Measurements from ENCODE around the gene P3H4.

Gene P3H4

DNA sequence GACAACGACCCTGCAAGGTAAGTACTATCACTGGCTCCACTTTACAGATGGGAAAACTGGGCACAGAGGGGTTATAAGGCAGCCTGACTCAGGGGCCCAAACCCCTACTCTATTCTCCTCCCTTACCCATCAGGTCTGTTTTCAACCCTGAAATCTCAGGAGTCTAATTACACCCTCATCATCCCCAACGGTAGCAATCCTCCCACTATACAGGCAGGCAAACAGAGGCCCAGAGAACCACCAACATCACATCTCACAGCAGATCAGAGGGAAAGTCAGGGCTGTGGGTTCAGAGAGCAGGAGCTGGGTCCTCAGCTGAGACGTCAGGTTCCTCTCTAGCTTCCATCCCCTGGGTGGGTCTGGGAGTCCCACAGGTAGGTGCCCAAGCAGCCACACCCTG lies 41.8 kb downstream of the P3H4 start:
- DNase-seq (ENCODE audit: low read depth) = no peak

DNA sequence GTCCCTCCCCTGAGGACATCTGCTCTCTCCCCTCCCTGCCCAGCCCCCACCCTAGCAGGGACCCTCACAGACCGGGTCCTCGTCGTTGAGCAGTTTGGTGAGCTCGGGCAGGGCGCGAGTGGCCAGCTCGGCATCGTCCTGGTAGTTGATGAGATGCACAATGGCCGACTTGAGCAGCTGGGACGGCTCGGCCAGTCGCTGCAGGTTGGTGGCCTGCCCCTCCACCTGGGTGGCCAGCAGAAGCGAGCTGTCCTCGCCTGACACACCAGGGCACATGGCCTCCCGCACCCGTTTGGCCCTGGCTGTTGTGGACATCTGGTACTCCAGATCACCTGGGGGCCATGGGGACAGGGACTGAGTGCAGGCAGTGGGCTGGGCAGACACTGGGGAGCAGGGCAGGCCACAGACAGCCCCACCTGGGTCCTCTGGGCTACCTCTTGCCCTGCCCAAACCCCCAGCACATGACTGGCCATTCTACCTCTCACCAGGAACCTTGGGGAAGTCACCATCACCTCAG lies 42.3 kb downstream of the P3H4 start:
- DNase-seq (ENCODE audit: low read depth) = no peak

DNA sequence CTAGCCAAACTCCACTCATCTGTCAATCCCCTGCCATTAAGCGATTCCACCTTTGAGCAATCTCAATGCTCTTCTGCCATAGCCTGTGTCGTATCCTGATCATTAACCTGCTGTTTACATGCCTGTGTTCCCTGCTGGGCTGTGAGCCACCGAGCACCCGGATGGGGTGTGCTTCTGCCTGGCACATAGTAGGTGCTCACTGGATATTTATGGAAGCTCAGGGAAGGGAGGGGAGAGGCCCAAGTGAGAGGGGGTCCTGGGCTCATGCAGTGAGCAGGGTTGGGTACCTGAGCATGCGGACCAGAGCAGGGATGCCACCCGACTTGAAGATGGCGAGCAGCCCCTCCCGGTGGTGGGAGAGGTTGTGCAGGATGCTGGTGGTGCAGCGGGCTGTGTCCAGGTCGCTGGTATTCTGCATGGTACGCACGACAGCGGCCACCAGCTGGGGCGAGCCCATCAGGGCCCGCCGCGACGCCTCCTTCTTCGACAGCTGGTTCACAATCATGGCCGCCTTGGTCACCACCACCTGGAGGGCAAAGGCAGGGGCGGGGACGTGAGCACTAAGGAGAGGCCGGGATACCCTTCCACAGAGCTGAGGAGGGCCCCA lies 43.0 kb downstream of the P3H4 start:
- DNase-seq (ENCODE audit: low read depth) = no peak

DNA sequence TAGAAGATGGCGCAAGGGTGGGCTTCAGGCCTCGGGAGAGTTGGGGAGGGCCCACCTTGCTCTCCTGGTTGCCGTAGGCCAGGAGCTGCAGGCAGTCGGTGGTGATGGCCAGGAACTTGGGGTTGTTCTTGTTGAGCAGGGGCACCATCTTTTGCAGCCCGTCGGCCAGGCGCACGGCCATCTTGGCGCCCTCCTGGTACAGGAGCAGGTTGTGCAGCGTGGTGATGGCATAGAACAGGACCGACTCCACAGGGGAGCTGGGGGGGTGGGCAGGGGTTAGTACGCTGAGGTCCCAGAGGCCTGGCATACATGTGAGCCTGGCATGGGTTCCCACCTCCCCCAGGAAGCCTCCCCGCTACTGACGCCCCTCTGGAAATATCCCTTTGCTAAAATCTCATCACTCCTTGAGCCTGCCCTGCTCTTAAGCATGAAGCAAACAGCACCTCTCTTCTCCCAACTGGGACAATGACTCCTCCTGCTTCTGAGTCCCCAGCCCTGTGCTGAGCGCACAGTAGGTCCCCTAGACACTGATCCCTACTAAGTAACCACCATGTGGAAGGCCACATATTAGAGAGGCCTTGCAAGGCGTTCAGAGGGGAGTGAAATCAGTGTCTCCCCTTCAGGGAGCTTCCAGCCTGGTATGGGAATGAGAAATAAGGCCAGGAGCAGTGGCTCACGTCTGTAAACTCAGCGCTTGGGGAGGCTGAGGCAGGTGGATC lies 44.3 kb downstream of the P3H4 start:
- DNase-seq (ENCODE audit: low read depth) = no peak

DNA sequence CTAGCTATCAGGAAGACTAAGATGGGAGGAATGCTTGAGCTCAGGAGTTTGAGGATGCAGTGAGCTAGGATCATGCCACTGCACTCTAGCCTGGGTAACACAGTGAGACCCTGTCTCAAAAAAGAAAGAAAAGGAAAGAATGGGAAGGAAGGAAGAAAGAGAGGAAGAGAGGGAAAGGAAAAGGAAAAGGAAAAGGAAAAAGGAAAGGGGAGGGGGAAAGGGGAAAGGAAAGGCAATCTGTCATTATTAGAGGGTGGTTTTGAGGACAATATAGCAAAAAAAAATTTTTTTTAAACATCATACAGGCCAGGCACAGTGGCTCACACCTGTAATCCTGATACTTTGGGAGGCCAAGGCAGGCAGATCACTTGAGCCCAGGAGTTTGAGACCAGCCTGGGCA lies 45.6 kb downstream of the P3H4 start:
- no peak for DNase-seq (ENCODE audit: low read depth)

DNA sequence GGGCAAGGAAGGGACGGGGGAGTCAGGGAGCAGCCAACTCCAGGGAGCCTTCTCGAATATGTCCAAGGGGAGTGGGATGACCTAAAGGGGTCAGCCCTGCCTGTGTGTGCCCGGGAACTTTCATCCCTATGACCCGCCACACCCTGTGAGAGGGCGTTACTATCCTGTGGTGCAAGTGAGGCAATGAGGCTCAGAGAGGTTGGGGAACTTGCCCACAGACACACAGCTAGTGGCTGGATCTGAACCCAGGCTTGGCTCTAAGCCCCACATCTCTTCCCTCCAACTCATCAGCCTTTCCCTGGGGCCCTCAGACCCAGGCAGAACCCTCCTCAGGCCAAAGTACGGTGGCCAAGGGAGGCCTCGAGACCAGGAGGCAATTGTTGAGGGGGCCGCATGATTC lies 48.4 kb downstream of the P3H4 start:
- DNase-seq (ENCODE audit: low read depth) = no peak

DNA sequence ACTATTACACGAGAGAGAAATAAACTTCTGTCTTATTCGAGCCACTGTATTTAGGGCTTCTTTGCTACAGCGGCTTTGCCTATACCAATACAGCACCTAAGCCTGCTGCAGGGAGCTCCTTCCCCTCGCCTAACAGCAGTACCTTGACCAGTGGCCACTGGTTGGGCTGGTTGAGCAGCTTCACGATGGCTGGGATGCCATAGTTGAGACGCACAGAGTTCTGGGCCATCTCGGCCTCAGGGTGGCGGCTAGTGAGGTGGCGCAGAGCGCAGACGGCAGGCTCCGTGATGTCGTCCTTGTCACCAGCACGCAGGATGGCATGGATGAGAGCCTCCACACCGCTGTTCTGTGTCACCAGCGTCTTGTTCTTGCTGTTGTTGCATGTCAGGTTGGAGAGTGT lies 48.9 kb downstream of the P3H4 start:
- DNase-seq (ENCODE audit: low read depth) = no peak

DNA sequence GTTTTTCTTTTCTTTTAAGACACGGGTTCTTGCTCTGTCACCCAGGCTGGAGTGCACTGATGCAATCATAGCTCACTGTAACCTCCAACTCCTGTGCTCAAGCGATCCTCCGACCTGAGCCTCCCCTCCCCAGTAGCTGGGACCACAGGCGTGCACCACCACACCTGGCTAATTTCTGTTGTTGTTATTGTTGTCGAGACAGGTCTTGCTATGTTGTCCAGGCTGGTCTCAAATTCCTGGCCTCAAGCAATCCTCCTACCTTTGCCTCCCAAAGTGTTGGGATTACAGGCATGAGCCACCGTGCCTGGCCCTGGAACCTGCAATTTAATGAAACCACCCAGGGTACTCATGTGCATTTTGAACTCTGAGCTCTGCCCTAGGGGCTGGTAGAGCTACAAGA lies 49.4 kb downstream of the P3H4 start:
- no peak for DNase-seq (ENCODE audit: low read depth)

DNA sequence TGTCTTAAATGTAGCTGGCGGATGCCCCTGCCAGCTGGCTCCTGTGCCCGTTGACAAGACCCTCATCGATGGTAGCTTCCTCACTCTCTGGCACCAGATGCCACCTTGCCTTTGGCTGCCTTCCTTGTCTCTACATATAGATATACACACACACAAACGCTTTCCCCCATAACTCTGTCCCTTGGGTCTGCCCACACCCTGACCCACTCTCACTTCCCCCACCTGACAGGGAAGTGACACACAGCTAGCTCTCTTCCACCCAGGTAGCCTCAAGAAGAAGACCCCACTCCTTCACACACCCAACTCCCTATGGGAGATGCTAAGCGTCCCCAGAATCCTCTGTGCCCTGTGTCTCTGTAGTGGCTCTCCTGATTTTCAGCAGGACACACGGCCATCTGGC lies 50.9 kb downstream of the P3H4 start:
- no peak for DNase-seq (ENCODE audit: low read depth)

DNA sequence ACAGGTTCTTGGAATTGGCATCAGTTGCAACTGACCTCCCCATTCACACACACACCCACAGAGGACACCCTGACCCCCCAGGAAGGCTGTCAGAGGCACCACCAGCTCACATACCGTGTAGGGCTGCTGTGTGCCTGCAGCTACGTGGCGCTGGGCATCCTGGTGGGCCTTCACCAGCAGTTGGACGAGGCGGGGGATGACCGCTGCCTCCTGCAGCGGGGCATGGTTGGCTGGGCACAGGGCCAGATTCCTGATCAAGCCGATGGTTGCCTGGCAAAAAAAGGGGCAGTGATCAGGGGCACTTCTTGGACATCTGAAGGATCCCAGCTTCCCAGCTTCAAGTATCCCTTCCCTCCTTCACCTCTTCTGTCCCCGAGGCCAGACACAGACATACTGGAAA lies 53.1 kb downstream of the P3H4 start:
- DNase-seq (ENCODE audit: low read depth) = no peak

DNA sequence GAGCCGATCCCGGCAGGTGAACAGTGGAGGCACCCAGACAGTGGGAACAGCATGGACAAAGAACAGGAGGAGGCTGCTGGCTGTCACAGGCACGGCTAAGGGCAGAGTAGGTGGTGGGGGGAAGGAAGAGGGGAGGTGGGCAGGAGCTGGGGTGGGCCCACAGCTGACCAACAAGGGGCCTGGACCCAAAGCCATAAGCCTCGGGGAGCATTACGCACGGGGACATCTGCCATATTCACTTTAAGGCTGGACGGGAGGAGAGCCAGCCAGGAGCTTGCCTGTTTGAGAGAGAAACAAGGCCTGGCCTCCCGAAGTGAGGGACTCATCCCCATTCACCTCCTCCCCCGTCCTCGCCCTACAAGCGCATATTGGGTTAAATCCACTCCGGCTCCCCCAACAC lies 57.7 kb downstream of the P3H4 start:
- no peak for DNase-seq (ENCODE audit: low read depth)
